DOHH2 (cell line): ENCODE measurements around the gene FASTKD1.

Experiments used
- CTCF ChIP-seq: fragments of 200-600 bp; sonication (generic); IDR thresholded peaks from one replicate; pipeline ENCODE4 v1.5.1; 2014; ENCODE audit warnings: antibody characterized with exemption, mild to moderate bottlenecking, low read depth, low read length; ENCODE audit not compliant: poor library complexity, severe bottlenecking
- EZH2phosphoT487 ChIP-seq: fragments of 200-600 bp; sonication (generic); IDR thresholded peaks from 2 replicates; pipeline ENCODE4 v1.6.1; 2017; ENCODE audit warnings: borderline replicate concordance, mild to moderate bottlenecking, antibody characterized with exemption, low read length, moderate library complexity, mixed read lengths

GRCh38 chr2:169480079-169480465 lies 93.6 kb downstream of the FASTKD1 start:
- TF ChIP-seq CTCF (no peak), EZH2phosphoT487 (no peak)
